Kidney (tissue), 14 donors: ENCODE measurements around the gene NOM1. TPM values are rescaled to one million over a fixed set of nuclear protein-coding genes. Genes with fewer than 3 reads are reported as not detected.

Source experiments
- DNase-seq, 5 donors: peaks; one replicate each; pipeline ENCODE4 v3.0.0-alpha.2; 2013 to 2020
- FAIRE-seq: peaks from 2 replicates; lab custom pipeline; 2012; peaks lifted over from hg19 to GRCh38; lab: Jason Lieb, UNC
- H3K27ac ChIP-seq, 2 donors: one replicate each; pipeline ENCODE4 v1.7.0; 2013; ENCODE audit warnings: low read depth in 2 of 2, low read length in 2 of 2, inconsistent platforms in 1 of 2
- H3K27me3 ChIP-seq: one replicate; pipeline ENCODE4 v1.7.1; 2013; ENCODE audit warnings: low read length, inconsistent platforms; ENCODE audit not compliant: control insufficient read depth, insufficient read depth
- H3K36me3 ChIP-seq, 3 donors: one replicate each; pipeline versions ENCODE4 v1.7.0 to v1.7.1; 2013; ENCODE audit warnings: low read length in 3 of 3, control low read depth in 1 of 3, inconsistent platforms in 1 of 3; ENCODE audit not compliant: insufficient read depth in 3 of 3, control insufficient read depth in 2 of 3
- H3K4me1 ChIP-seq, 3 donors: one replicate each; pipeline versions ENCODE4 v1.7.0 to v1.7.1; 2013; ENCODE audit warnings: low read length in 3 of 3, inconsistent platforms in 1 of 3, low read depth in 1 of 3; ENCODE audit not compliant: control insufficient read depth in 2 of 3, insufficient read depth in 2 of 3
- H3K4me3 ChIP-seq, 3 donors: one replicate each; pipeline versions ENCODE4 v1.7.0 to v1.8.1; 2013; ENCODE audit warnings: low read length in 3 of 3, control low read depth in 1 of 3, inconsistent platforms in 1 of 3
- H3K9ac ChIP-seq, 3 donors: one replicate each; pipeline versions ENCODE4 v1.7.0 to v1.7.1; 2013; ENCODE audit warnings: low read length in 3 of 3, control low read depth in 1 of 3, inconsistent platforms in 1 of 3
- H3K9me3 ChIP-seq, 3 donors: one replicate each; pipeline versions ENCODE4 v1.7.0 to v1.7.1; 2013; ENCODE audit warnings: low read length in 3 of 3, control low read depth in 1 of 3, inconsistent platforms in 1 of 3; ENCODE audit not compliant: control insufficient read depth in 2 of 3, insufficient read depth in 1 of 3
- CTCF ChIP-seq: IDR thresholded peaks from 3 replicates; pipeline ENCODE4 v1.5.1; 2012; ENCODE audit warnings: mild to moderate bottlenecking, moderate library complexity, borderline replicate concordance; ENCODE audit not compliant: insufficient read depth; ENCODE audit errors: extremely low read depth
- intact Hi-C: fragments of 100-400 bp; cut with DNase I; formaldehyde crosslinking; loops from one replicate; pipeline ENCODE4 v1.11.1; 2022
- polyA plus RNA-seq: library from polyadenylated mRNA; stranded (reverse); fragments of 350-450 nt; fragmentation: Illumina TruSeq; extraction: RNeasy Lipid Tissue Mini Kit (QIAGEN cat#74804); gene quantifications from one replicate; pipeline ENCODE4 v1.2.3, GENCODE V29; 2014; ENCODE audit warnings: low read depth, low replicate concordance; ENCODE audit not compliant: insufficient read depth
- total RNA-seq: library from RNA; stranded (reverse); fragmentation: NEBNext Ultra II Directional; extraction: Animal tissue kit (Norgen Biotek cat#: 25700); gene quantifications from one replicate; pipeline ENCODE4 v1.2.1, GENCODE V29; 2021
- donor health status: control.
- donor health status: control.
- donor health status: control.
- donor health status: control.
- donor health status: control.
- donor health status: DM: yes; HTN: yes; CAD: no.
- donor health status: Normal renal cell carcinoma (clear cell type).

The NOM1 gene
- total and polyA plus RNA-seq, 2 donors from 2014 or later: 5.8 to 17.6 TPM

- H3K27me3 ChIP-seq: no peaks in the 10 kb centered on the region
- peak in 1 of 5 donors; percentile 43 for DNase-seq
- TF ChIP-seq CTCF: no peak
Measured at GRCh38 chr7:156944876-156945275, 4.6 kb upstream of the NOM1 start.

GRCh38 chr7:156947120-156947843 lies 2.2 kb upstream of the NOM1 start:
- Histone ChIP-seq H3K4me1 (peaks cover 0 to 20% (median 0%) of the 10 kb centered on the region in 3 donors), H3K4me3 (no peak overlapping the region), H3K9me3 (no peaks in the 10 kb centered on the region), H3K27me3 (no peaks in the 10 kb centered on the region), H3K9ac (no peak overlapping the region), H3K36me3 (no peaks in the 10 kb centered on the region), H3K27ac (no peak overlapping the region)
- FAIRE-seq: no peak
- peak in 1 of 5 donors; percentile 13 for DNase-seq
- intact Hi-C loops: no loop called here
- TF ChIP-seq CTCF: no peak

More at GRCh38 chr7:156944876-156945275, 4.6 kb upstream of the NOM1 start:
- Histone ChIP-seq H3K4me1 (peaks cover 0 to 7% (median 0%) of the 10 kb centered on the region in 3 donors), H3K9ac (no peak overlapping the region), H3K4me3 (no peak overlapping the region), H3K36me3 (no peaks in the 10 kb centered on the region), H3K9me3 (no peaks in the 10 kb centered on the region), H3K27ac (no peak overlapping the region)
- FAIRE-seq: no peak
- intact Hi-C loops: no loop called here

GRCh38 chr7:156948361-156948760 lies 1.2 kb upstream of the NOM1 start:
- H3K4me3 ChIP-seq: no peak overlapping the region
- intact Hi-C loops: no loop called here
- no peaks in the 10 kb centered on the region for H3K27me3 ChIP-seq
- peaks cover under 1 to 6% (median 3%) of the 10 kb centered on the region in 3 donors for H3K36me3 ChIP-seq
- TF ChIP-seq CTCF: no peak
- DNase-seq: no peak
- FAIRE-seq: no peak
- no peaks in the 10 kb centered on the region for H3K9me3 ChIP-seq
- H3K27ac ChIP-seq: no peak overlapping the region
- peaks cover 0 to 20% (median 0%) of the 10 kb centered on the region in 3 donors for H3K4me1 ChIP-seq
- no peak overlapping the region for H3K9ac ChIP-seq
